ENCODE data around the gene NEDD8. TPM values are rescaled to one million over a fixed set of nuclear protein-coding genes. Genes with fewer than 3 reads are reported as not detected.

NEDD8 gene
- polyA plus RNA-seq, 1 donor from 2014 or later = 431 TPM

- peaks cover 4% of the 10 kb centered on the region for H4K20me1 ChIP-seq (ENCODE audit: insufficient read depth)
- no peak within 1 kb of the TSS for H2AFZ ChIP-seq (ENCODE audit: low read depth, low read length)
- TF ChIP-seq MXI1 (conservative IDR thresholded peaks at IDR 0.05; ENCODE audit: poor library complexity, severe bottlenecking) = peak; percentile 99
- TF ChIP-seq EP300 (conservative IDR thresholded peaks at IDR 0.05; ENCODE audit: poor library complexity, severe bottlenecking) = peak; percentile 60
- TF ChIP-seq, protein P1, sequence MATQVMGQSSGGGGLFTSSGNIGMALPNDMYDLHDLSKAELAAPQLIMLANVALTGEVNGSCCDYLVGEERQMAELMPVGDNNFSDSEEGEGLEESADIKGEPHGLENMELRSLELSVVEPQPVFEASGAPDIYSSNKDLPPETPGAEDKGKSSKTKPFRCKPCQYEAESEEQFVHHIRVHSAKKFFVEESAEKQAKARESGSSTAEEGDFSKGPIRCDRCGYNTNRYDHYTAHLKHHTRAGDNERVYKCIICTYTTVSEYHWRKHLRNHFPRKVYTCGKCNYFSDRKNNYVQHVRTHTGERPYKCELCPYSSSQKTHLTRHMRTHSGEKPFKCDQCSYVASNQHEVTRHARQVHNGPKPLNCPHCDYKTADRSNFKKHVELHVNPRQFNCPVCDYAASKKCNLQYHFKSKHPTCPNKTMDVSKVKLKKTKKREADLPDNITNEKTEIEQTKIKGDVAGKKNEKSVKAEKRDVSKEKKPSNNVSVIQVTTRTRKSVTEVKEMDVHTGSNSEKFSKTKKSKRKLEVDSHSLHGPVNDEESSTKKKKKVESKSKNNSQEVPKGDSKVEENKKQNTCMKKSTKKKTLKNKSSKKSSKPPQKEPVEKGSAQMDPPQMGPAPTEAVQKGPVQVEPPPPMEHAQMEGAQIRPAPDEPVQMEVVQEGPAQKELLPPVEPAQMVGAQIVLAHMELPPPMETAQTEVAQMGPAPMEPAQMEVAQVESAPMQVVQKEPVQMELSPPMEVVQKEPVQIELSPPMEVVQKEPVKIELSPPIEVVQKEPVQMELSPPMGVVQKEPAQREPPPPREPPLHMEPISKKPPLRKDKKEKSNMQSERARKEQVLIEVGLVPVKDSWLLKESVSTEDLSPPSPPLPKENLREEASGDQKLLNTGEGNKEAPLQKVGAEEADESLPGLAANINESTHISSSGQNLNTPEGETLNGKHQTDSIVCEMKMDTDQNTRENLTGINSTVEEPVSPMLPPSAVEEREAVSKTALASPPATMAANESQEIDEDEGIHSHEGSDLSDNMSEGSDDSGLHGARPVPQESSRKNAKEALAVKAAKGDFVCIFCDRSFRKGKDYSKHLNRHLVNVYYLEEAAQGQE (IDR thresholded peaks at IDR 0.05; ENCODE audit: borderline replicate concordance) = no peak
- TF ChIP-seq, protein P2, sequence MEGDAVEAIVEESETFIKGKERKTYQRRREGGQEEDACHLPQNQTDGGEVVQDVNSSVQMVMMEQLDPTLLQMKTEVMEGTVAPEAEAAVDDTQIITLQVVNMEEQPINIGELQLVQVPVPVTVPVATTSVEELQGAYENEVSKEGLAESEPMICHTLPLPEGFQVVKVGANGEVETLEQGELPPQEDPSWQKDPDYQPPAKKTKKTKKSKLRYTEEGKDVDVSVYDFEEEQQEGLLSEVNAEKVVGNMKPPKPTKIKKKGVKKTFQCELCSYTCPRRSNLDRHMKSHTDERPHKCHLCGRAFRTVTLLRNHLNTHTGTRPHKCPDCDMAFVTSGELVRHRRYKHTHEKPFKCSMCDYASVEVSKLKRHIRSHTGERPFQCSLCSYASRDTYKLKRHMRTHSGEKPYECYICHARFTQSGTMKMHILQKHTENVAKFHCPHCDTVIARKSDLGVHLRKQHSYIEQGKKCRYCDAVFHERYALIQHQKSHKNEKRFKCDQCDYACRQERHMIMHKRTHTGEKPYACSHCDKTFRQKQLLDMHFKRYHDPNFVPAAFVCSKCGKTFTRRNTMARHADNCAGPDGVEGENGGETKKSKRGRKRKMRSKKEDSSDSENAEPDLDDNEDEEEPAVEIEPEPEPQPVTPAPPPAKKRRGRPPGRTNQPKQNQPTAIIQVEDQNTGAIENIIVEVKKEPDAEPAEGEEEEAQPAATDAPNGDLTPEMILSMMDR (IDR thresholded peaks at IDR 0.05; ENCODE audit: poor library complexity, severe bottlenecking) = no peak
- peak; percentile 41 for TF ChIP-seq TAF1 (IDR thresholded peaks at IDR 0.05; ENCODE audit: low read depth)
- no peak for TF ChIP-seq EZH2 (IDR thresholded peaks at IDR 0.05; ENCODE audit: borderline replicate concordance, insufficient read depth, low read length, poor library complexity, severe bottlenecking)
- peak; percentile 40 for TF ChIP-seq RAD21 (conservative IDR thresholded peaks at IDR 0.05)
- TF ChIP-seq POLR2AphosphoS5 (IDR thresholded peaks at IDR 0.05) = peak; percentile 36
- TF ChIP-seq SMC3 (conservative IDR thresholded peaks at IDR 0.05; ENCODE audit: poor library complexity) = peak; percentile 57
- peak within 1 kb of the TSS; percentile 92 for H3K4me3 ChIP-seq (ENCODE audit: low read length)
- no peaks in the 10 kb centered on the region for H3K27me3 ChIP-seq (ENCODE audit: insufficient read depth, low read depth, low read length)
- peak within 1 kb of the TSS; percentile 24 for H3K27ac ChIP-seq (ENCODE audit: low read length)
- no peaks in the 10 kb centered on the region for H3F3A ChIP-seq (ENCODE audit: insufficient read depth, low read length, poor library complexity, severe bottlenecking)
- H3K36me3 ChIP-seq (ENCODE audit: insufficient read depth, low read length) = no peaks in the 10 kb centered on the region
- H3K79me2 ChIP-seq (replicated peaks; ENCODE audit: insufficient read depth, low read length) = peaks cover 3% of the 10 kb centered on the region
- H3K9ac ChIP-seq (ENCODE audit: low read length) = peak within 1 kb of the TSS; percentile 65
- H3K9me3 ChIP-seq (ENCODE audit: low read length) = no peaks in the 10 kb centered on the region
- no peaks in the 10 kb centered on the region for H3K9me2 ChIP-seq (ENCODE audit: insufficient read depth, low read length)
- H3K4me2 ChIP-seq (ENCODE audit: low read length) = peak within 1 kb of the TSS; percentile 84
These were observed 43.7 kb downstream of the NEDD8 start, which contains the start of gene IPO4 for GRCh38 chr14:24188251-24189058. Gene IPO4 (minus strand): TSS chr14:24188816. CDS start chr14:24188787, 29 bp downstream.

- no peaks in the 10 kb centered on the region for H3F3A ChIP-seq (ENCODE audit: insufficient read depth, low read length, poor library complexity, severe bottlenecking)
- no peak for TF ChIP-seq RAD21 (conservative IDR thresholded peaks at IDR 0.05)
- TF ChIP-seq, protein P2 (IDR thresholded peaks at IDR 0.05; ENCODE audit: poor library complexity, severe bottlenecking) = no peak
- TF ChIP-seq, protein P1 (IDR thresholded peaks at IDR 0.05; ENCODE audit: borderline replicate concordance) = no peak
- no peak for TF ChIP-seq SMC3 (conservative IDR thresholded peaks at IDR 0.05; ENCODE audit: poor library complexity)
- no peak for TF ChIP-seq TAF1 (IDR thresholded peaks at IDR 0.05; ENCODE audit: low read depth)
- TF ChIP-seq EP300 (conservative IDR thresholded peaks at IDR 0.05; ENCODE audit: poor library complexity, severe bottlenecking) = no peak
- TF ChIP-seq MXI1 (conservative IDR thresholded peaks at IDR 0.05; ENCODE audit: poor library complexity, severe bottlenecking) = no peak
- no peak for TF ChIP-seq EZH2 (IDR thresholded peaks at IDR 0.05; ENCODE audit: borderline replicate concordance, insufficient read depth, low read length, poor library complexity, severe bottlenecking)
- no peak for TF ChIP-seq POLR2AphosphoS5 (IDR thresholded peaks at IDR 0.05)
- H2AFZ ChIP-seq (ENCODE audit: low read depth, low read length) = no peak overlapping the region
- peak overlapping the region; percentile 84 for H3K4me2 ChIP-seq (ENCODE audit: low read length)
- H3K9me3 ChIP-seq (ENCODE audit: low read length) = no peaks in the 10 kb centered on the region
- peaks cover 3% of the 10 kb centered on the region for H3K79me2 ChIP-seq (replicated peaks; ENCODE audit: insufficient read depth, low read length)
- no peaks in the 10 kb centered on the region for H3K36me3 ChIP-seq (ENCODE audit: insufficient read depth, low read length)
- no peak overlapping the region for H3K9ac ChIP-seq (ENCODE audit: low read length)
- H3K27me3 ChIP-seq (ENCODE audit: insufficient read depth, low read depth, low read length) = no peaks in the 10 kb centered on the region
- H3K4me3 ChIP-seq (ENCODE audit: low read length) = peak overlapping the region; percentile 92
- H3K9me2 ChIP-seq (ENCODE audit: insufficient read depth, low read length) = no peaks in the 10 kb centered on the region
- H3K27ac ChIP-seq (ENCODE audit: low read length) = no peak overlapping the region
- H4K20me1 ChIP-seq (ENCODE audit: insufficient read depth) = peaks cover 4% of the 10 kb centered on the region
These were observed 44.6 kb downstream of the NEDD8 start for GRCh38 chr14:24187539-24187915.
